Measurements from ENCODE around the gene AGO4. TPM values are rescaled to one million over a fixed set of nuclear protein-coding genes. Genes with fewer than 3 reads are reported as not detected.

Gene AGO4
- total and polyA plus RNA-seq, 2 of the 8 experiments (the other 6 are each of a cell fraction or from before 2014, with no cell fraction given) = 5.5 to 7.7 TPM

GRCh38 chr1:35899941-35900340 is 92.1 kb downstream of the AGO4 start:
- no peak for DNase-seq (ENCODE audit: low read depth in 1 of 2, low spot score in 2 of 2)
- Histone ChIP-seq H2BK120ac (replicated peaks; ENCODE audit: low read depth, low read length) (no peak overlapping the region), H2BK20ac (ENCODE audit: low read length) (no peak overlapping the region), H3K23me2 (ENCODE audit: low read depth, low read length) (no peaks in the 10 kb centered on the region; the same call in 1 of the 2 replicates), H2BK15ac (ENCODE audit: low read length) (no peak overlapping the region), H3K14ac (ENCODE audit: insufficient read length) (no peak overlapping the region), H3K79me2 (ENCODE audit: control insufficient read depth in 1 of 2, insufficient read depth in 2 of 2, low read length in 2 of 2) (no peaks in the 10 kb centered on the region), H3K27me3 (replicated peaks in 1 of 4; ENCODE audit: control insufficient read depth in 3 of 4, extremely low read depth in 1 of 4, insufficient read depth in 3 of 4, low read length in 3 of 4) (no peaks in the 10 kb centered on the region), H4K8ac (ENCODE audit: extremely low read depth, insufficient read depth, low read length) (no peak overlapping the region), H2BK5ac (ENCODE audit: low read depth, low read length) (no peak overlapping the region), H3K4me2 (ENCODE audit: insufficient read depth in 1 of 2, low read depth in 2 of 2, low read length in 2 of 2) (no peak overlapping the region), H3K9ac (replicated peaks in 1 of 4; ENCODE audit: extremely low read depth in 1 of 4, low read depth in 3 of 4, low read length in 3 of 4) (no peak overlapping the region), H4K5ac (ENCODE audit: insufficient read length, low read depth, low read length) (no peak overlapping the region), H4K91ac (replicated peaks; ENCODE audit: insufficient read length, low read length) (no peak overlapping the region), H2AFZ (ENCODE audit: low read length) (no peak overlapping the region), H3K18ac (ENCODE audit: extremely low read depth, low read length) (no peak overlapping the region), H4K20me1 (replicated peaks in 1 of 2; ENCODE audit: control insufficient read depth in 1 of 2, insufficient read depth in 2 of 2, low read length in 2 of 2) (peaks cover 0 to 3% of the 10 kb centered on the region in 2 experiments), H2BK12ac (ENCODE audit: low read depth, low read length) (no peak overlapping the region), H3K9me3 (ENCODE audit: insufficient read depth in 2 of 2, low read depth in 1 of 2, low read length in 1 of 2) (no peaks in the 10 kb centered on the region), H3K23ac (ENCODE audit: insufficient read length) (no peak overlapping the region), H3K56ac (replicated peaks; ENCODE audit: insufficient read length, low read depth, low read length) (no peak overlapping the region), H3K36me3 (ENCODE audit: control insufficient read depth in 2 of 4, insufficient read depth in 4 of 4, low read length in 3 of 4) (peaks cover 3 to 57% (median 28%) of the 10 kb centered on the region in 4 experiments), H3K4ac (replicated peaks; ENCODE audit: insufficient read length, low read depth, low read length) (no peak overlapping the region), H3K4me1 (replicated peaks in 1 of 4; ENCODE audit: control insufficient read depth in 3 of 4, insufficient read depth in 4 of 4, low read length in 3 of 4) (no peaks in the 10 kb centered on the region), H3K27ac (ENCODE audit: low read depth, low read length) (no peak overlapping the region), H3K79me1 (ENCODE audit: low read depth, low read length) (no peaks in the 10 kb centered on the region), H2AK5ac (ENCODE audit: low read depth, low read length) (no peak overlapping the region), H3K4me3 (ENCODE audit: extremely low read depth in 1 of 4, insufficient read depth in 2 of 4, low read depth in 3 of 4, low read length in 4 of 4) (no peak overlapping the region)
- CTCF ChIA-PET (ENCODE audit: partially characterized antibody) = interaction anchor here (0.7 to 1.4 kb wide), 5 partner anchors 11 to 188 kb away, joined by 3 to 5 read pairs (median 3); partner anchors contain the start of gene AGO1
- POLR2A ChIA-PET (ENCODE audit: partially characterized antibody) = interaction anchor here (1.3 kb wide), 1 partner anchor 13 kb away, joined by 3 read pairs; no protein-coding TSS in a partner anchor
- TF ChIP-seq RAD21 (IDR thresholded peaks at IDR 0.05 in 1 of 2, conservative IDR thresholded peaks at IDR 0.05 in 1 of 2; ENCODE audit: low read depth in 2 of 2, low read length in 2 of 2) = peak; percentile 30 to 45; a peak in 3 of 4 replicates
- no peak for TF ChIP-seq TCF12 (IDR thresholded peaks at IDR 0.05; ENCODE audit: low read depth, low read length)
- peak in 2 of 3 experiments; percentile 16 to 24; a peak in 2 of 4 replicates for TF ChIP-seq CTCF (IDR thresholded peaks at IDR 0.05; ENCODE audit: control extremely low read depth in 1 of 3, insufficient read depth in 1 of 3, low read depth in 1 of 3, low read length in 3 of 3)
- TF ChIP-seq PHF8 (conservative IDR thresholded peaks at IDR 0.05; ENCODE audit: low read depth, low read length) = no peak
- FAIRE-seq = no peak

Measured in H1 (cell line).